Osteocyte (in vitro differentiated cells): ENCODE data around the gene DAB2IP. TPM values are rescaled to one million over a fixed set of nuclear protein-coding genes. Genes with fewer than 3 reads are reported as not detected.
A peak's percentile ranks its signal among the peaks of the same experiment; 100 is the strongest.

Source experiments
- DNase-seq: peaks from one replicate; pipeline ENCODE4 v3.0.0; 2021; ENCODE audit warnings: mixed read lengths; ENCODE audit not compliant: unreplicated experiment; ENCODE audit errors: extremely low spot score
- H3K27ac Mint-ChIP-seq: one replicate; pipeline ENCODE4 v1.8.0; 2021; ENCODE audit warnings: mild to moderate bottlenecking, mixed read lengths; ENCODE audit not compliant: unreplicated experiment
- H3K27me3 Mint-ChIP-seq: one replicate; pipeline ENCODE4 v1.8.0; 2021; ENCODE audit warnings: mixed read lengths; ENCODE audit not compliant: unreplicated experiment
- H3K36me3 Mint-ChIP-seq: one replicate; pipeline ENCODE4 v1.8.0; 2021; ENCODE audit warnings: mixed read lengths; ENCODE audit not compliant: unreplicated experiment
- H3K4me1 Mint-ChIP-seq: one replicate; pipeline ENCODE4 v1.8.0; 2021; ENCODE audit warnings: mixed read lengths; ENCODE audit not compliant: unreplicated experiment
- H3K4me3 Mint-ChIP-seq: one replicate; pipeline ENCODE4 v1.8.0; 2021; ENCODE audit warnings: mild to moderate bottlenecking, moderate library complexity, mixed read lengths; ENCODE audit not compliant: unreplicated experiment
- H3K9me3 Mint-ChIP-seq: one replicate; pipeline ENCODE4 v1.8.0; 2021; ENCODE audit warnings: mixed read lengths; ENCODE audit not compliant: unreplicated experiment
- CTCF ChIP-seq: fragments of 200-600 bp; sonication (generic); IDR thresholded peaks from 2 replicates; pipeline ENCODE4 v1.5.0; 2021; ENCODE audit warnings: antibody characterized with exemption, mild to moderate bottlenecking, moderate library complexity
- total RNA-seq: library from RNA; stranded (reverse); gene quantifications from 2 replicates; pipeline ENCODE4 v1.2.1, GENCODE V29; 2021

Gene DAB2IP
- total RNA-seq, 1 donor from 2014 or later, result 43.6 TPM

- Mint-ChIP-seq H3K36me3 (peaks cover 10% of the 10 kb centered on the region), H3K4me1 (no peaks in the 10 kb centered on the region), H3K4me3 (no peak overlapping the region), H3K9me3 (no peaks in the 10 kb centered on the region), H3K27me3 (no peaks in the 10 kb centered on the region), H3K27ac (no peak overlapping the region)
- TF ChIP-seq CTCF, result no peak
- DNase-seq, result no peak
These were observed 60.4 kb downstream of the DAB2IP start for GRCh38 chr9:121711797-121712196.

- Mint-ChIP-seq H3K4me3 (no peak overlapping the region), H3K27ac (no peak overlapping the region), H3K36me3 (peaks cover 10% of the 10 kb centered on the region)
These were observed 62.1 kb downstream of the DAB2IP start for GRCh38 chr9:121713400-121714070.

GRCh38 chr9:121714075-121714705 lies 62.8 kb downstream of the DAB2IP start:
- H3K4me3 Mint-ChIP-seq, result no peak overlapping the region
- H3K36me3 Mint-ChIP-seq, result peaks cover 10% of the 10 kb centered on the region
- peaks cover 8% of the 10 kb centered on the region for H3K4me1 Mint-ChIP-seq
- DNase-seq, result no peak
- TF ChIP-seq CTCF, result no peak
- no peak overlapping the region for H3K27ac Mint-ChIP-seq
- H3K27me3 Mint-ChIP-seq, result no peaks in the 10 kb centered on the region
- H3K9me3 Mint-ChIP-seq, result no peaks in the 10 kb centered on the region

More at GRCh38 chr9:121713400-121714070, 62.1 kb downstream of the DAB2IP start:
- Mint-ChIP-seq H3K27me3 (no peaks in the 10 kb centered on the region), H3K4me1 (peaks cover 8% of the 10 kb centered on the region), H3K9me3 (no peaks in the 10 kb centered on the region)
- DNase-seq, result no peak
- TF ChIP-seq CTCF, result no peak

- no peaks in the 10 kb centered on the region for H3K27me3 Mint-ChIP-seq
- peaks cover 8% of the 10 kb centered on the region for H3K4me1 Mint-ChIP-seq
- no peak overlapping the region for H3K27ac Mint-ChIP-seq
- H3K4me3 Mint-ChIP-seq, result no peak overlapping the region
- no peak for DNase-seq
- no peaks in the 10 kb centered on the region for H3K9me3 Mint-ChIP-seq
- H3K36me3 Mint-ChIP-seq, result peaks cover 10% of the 10 kb centered on the region
- TF ChIP-seq CTCF, result no peak
These were observed 63.4 kb downstream of the DAB2IP start for GRCh38 chr9:121714873-121715272.

DNA sequence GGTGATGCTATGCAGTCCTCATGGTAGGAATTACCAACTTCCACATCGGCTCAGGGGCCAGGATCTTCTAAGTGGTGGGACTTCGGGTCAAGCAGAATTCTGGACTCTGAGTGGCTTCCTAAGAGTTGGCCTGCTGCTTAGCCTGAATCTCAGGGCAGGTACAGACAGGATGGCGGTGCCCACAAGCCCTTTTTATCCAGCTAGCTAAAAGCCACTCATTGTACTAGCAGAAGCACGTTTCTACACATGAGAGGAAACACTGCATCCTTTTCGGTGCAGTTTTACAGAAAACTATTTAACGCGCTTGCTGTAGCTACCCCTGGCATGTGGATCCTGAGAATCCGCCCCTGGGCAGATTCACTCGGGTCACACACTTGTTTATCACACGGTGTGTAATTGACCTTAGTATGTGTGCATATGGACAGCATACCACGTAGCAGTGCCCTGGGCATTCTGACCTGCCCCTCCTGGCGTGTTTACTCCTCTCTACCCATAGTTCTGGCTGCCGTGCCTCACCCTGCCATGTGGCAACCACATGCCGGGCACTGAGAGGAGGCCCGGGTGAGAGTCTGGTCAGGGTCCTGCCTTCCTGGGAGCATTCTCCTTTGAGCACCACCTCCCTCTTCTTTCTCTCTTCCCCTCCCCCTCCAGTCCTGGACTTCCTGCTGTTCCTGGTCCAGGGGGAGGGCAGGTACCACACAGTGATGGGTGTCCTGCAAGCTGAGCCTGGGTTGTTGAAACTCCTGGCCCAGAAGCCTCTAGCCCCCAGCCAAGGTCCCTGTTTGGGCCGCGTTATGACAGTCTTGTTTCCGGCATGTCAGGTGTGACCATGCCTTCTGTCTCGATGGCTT lies 65.9 kb downstream of the DAB2IP start:
- Mint-ChIP-seq H3K36me3 (peaks cover 6% of the 10 kb centered on the region), H3K4me3 (no peak overlapping the region), H3K9me3 (no peaks in the 10 kb centered on the region), H3K27ac (peak overlapping the region; percentile 52), H3K27me3 (no peaks in the 10 kb centered on the region), H3K4me1 (peaks cover 33% of the 10 kb centered on the region)
- DNase-seq, result no peak
- TF ChIP-seq CTCF, result no peak
